OCI-LY1 (cell line): ENCODE results near the gene MAST4.

ENCODE experiments used
- H2AFZ ChIP-seq: fragments of 200-600 bp; sonication (generic), shearing (Covaris generic); 2 replicates; pipeline ENCODE4 v1.6.0; 2014; ENCODE audit warnings: antibody characterized with exemption, mild to moderate bottlenecking, low read length
- H3F3A ChIP-seq: fragments of 200-600 bp; sonication (generic), shearing (Covaris generic); 2 replicates; pipeline ENCODE4 v1.6.0; 2014; ENCODE audit warnings: mild to moderate bottlenecking, antibody characterized with exemption, low read length, moderate library complexity; ENCODE audit not compliant: insufficient read depth
- H3K27ac ChIP-seq: fragments of 200-600 bp; sonication (generic); 2 replicates; pipeline ENCODE4 v1.5.1; 2014; ENCODE audit warnings: low read length, mixed run types, mild to moderate bottlenecking, low read depth; ENCODE audit not compliant: poor library complexity, severe bottlenecking
- H3K27me3 ChIP-seq: fragments of 200-600 bp; sonication (generic); 2 replicates; pipeline ENCODE4 v1.6.0; 2014; ENCODE audit warnings: antibody characterized with exemption, mild to moderate bottlenecking, low read length, moderate library complexity; ENCODE audit not compliant: insufficient read depth
- H3K36me3 ChIP-seq: fragments of 200-600 bp; sonication (generic); 2 replicates; pipeline ENCODE4 v1.6.1; 2014; ENCODE audit warnings: mild to moderate bottlenecking, antibody characterized with exemption, low read length, moderate library complexity, mixed read lengths; ENCODE audit not compliant: insufficient read depth
- H3K4me1 ChIP-seq: fragments of 200-600 bp; sonication (generic); 2 replicates; pipeline ENCODE4 v1.5.1; 2014; ENCODE audit warnings: mild to moderate bottlenecking, low read length, moderate library complexity; ENCODE audit not compliant: insufficient read depth, severe bottlenecking
- H3K4me2 ChIP-seq: fragments of 200-600 bp; sonication (generic), shearing (Covaris generic); 2 replicates; pipeline ENCODE4 v1.6.1; 2014; ENCODE audit warnings: low read length
- H3K4me3 ChIP-seq: fragments of 200-600 bp; sonication (generic); 2 replicates; pipeline ENCODE4 v1.5.1; 2014; ENCODE audit warnings: low read length, low read depth, mild to moderate bottlenecking, mixed read lengths; ENCODE audit not compliant: poor library complexity, severe bottlenecking
- H3K79me2 ChIP-seq: fragments of 200-600 bp; shearing (Covaris generic); 2 replicates; pipeline ENCODE4 v1.6.1; 2016; ENCODE audit warnings: mixed run types, low read length, mixed read lengths; ENCODE audit not compliant: insufficient read depth
- H3K9ac ChIP-seq: fragments of 200-600 bp; sonication (generic), shearing (Covaris generic); 2 replicates; pipeline ENCODE4 v1.6.1; 2014; ENCODE audit warnings: mild to moderate bottlenecking, low read length, mixed read lengths
- H3K9me2 ChIP-seq: fragments of 200-600 bp; sonication (generic), shearing (Covaris generic); 2 replicates; pipeline ENCODE4 v1.6.1; 2014; ENCODE audit warnings: low read depth, mild to moderate bottlenecking, low read length, mixed read lengths
- H3K9me3 ChIP-seq: fragments of 200-600 bp; shearing (Covaris generic); 2 replicates; pipeline ENCODE4 v1.6.1; 2014; ENCODE audit warnings: low read length, mixed read lengths
- H4K20me1 ChIP-seq: fragments of 200-600 bp; sonication (generic), shearing (Covaris generic); 2 replicates; pipeline ENCODE4 v1.6.0; 2016; ENCODE audit warnings: mild to moderate bottlenecking, low read length; ENCODE audit not compliant: insufficient read depth
- CTCF ChIP-seq: fragments of 200-600 bp; sonication (generic), shearing (Covaris generic); IDR thresholded peaks from 2 replicates; pipeline ENCODE4 v1.5.1; 2017; ENCODE audit warnings: mild to moderate bottlenecking, antibody characterized with exemption, low read length, moderate library complexity, mixed read lengths
- EZH2 ChIP-seq: fragments of 200-600 bp; sonication (generic), shearing (Covaris generic); IDR thresholded peaks from 2 replicates; pipeline ENCODE4 v1.8.0; 2017; ENCODE audit warnings: borderline replicate concordance, mixed run types, mild to moderate bottlenecking, antibody characterized with exemption, low read length, moderate library complexity, mixed read lengths

MAST4 gene

GRCh38 chr5:66839636-66840185, 243.5 kb downstream of the MAST4 start:
- H3K4me2 ChIP-seq: no peak overlapping the region

GRCh38 chr5:66840511-66841013, 244.4 kb downstream of the MAST4 start:
- Histone ChIP-seq H3K9me3 (no peaks in the 10 kb centered on the region), H3K4me1 (no peaks in the 10 kb centered on the region), H3F3A (no peaks in the 10 kb centered on the region), H3K4me3 (no peak overlapping the region), H3K9me2 (no peaks in the 10 kb centered on the region), H3K4me2 (no peak overlapping the region), H3K9ac (no peak overlapping the region), H3K36me3 (no peaks in the 10 kb centered on the region), H2AFZ (no peak overlapping the region), H3K27ac (no peak overlapping the region), H4K20me1 (no peaks in the 10 kb centered on the region), H3K79me2 (no peaks in the 10 kb centered on the region), H3K27me3 (no peaks in the 10 kb centered on the region)
- TF ChIP-seq EZH2 (no peak), CTCF (no peak)

More at GRCh38 chr5:66839636-66840185, 243.5 kb downstream of the MAST4 start:
- Histone ChIP-seq H3K9me2 (no peaks in the 10 kb centered on the region), H3K4me3 (no peak overlapping the region), H3K4me1 (no peaks in the 10 kb centered on the region), H2AFZ (no peak overlapping the region), H3K27me3 (no peaks in the 10 kb centered on the region), H3K79me2 (no peaks in the 10 kb centered on the region), H3F3A (no peaks in the 10 kb centered on the region), H4K20me1 (no peaks in the 10 kb centered on the region), H3K27ac (no peak overlapping the region), H3K36me3 (no peaks in the 10 kb centered on the region), H3K9ac (no peak overlapping the region), H3K9me3 (no peaks in the 10 kb centered on the region)
- TF ChIP-seq CTCF: no peak
- TF ChIP-seq EZH2: no peak

- H3K9me3 ChIP-seq: no peaks in the 10 kb centered on the region
- no peak overlapping the region for H3K27ac ChIP-seq
- H3F3A ChIP-seq: no peaks in the 10 kb centered on the region
- H3K4me2 ChIP-seq: no peak overlapping the region
- TF ChIP-seq CTCF (no peak), EZH2 (no peak)
- H3K27me3 ChIP-seq: no peaks in the 10 kb centered on the region
- H2AFZ ChIP-seq: no peak overlapping the region
- no peaks in the 10 kb centered on the region for H4K20me1 ChIP-seq
- H3K36me3 ChIP-seq: no peaks in the 10 kb centered on the region
- no peak overlapping the region for H3K9ac ChIP-seq
- H3K9me2 ChIP-seq: no peaks in the 10 kb centered on the region
- H3K4me1 ChIP-seq: no peaks in the 10 kb centered on the region
- H3K4me3 ChIP-seq: no peak overlapping the region
- H3K79me2 ChIP-seq: no peaks in the 10 kb centered on the region
These were observed 245.1 kb downstream of the MAST4 start for GRCh38 chr5:66841264-66841663.
